IMR-90 (cell line): Measurements from ENCODE around the gene ERV3-1. TPM values are rescaled to one million over a fixed set of nuclear protein-coding genes. Genes with fewer than 3 reads are reported as not detected.

Experiments
- ATAC-seq: fragments of 200-7000 bp; cut with Tn5 transposase; 2 replicates; pipeline ENCODE4 v1.9.1; 2020; ENCODE audit warnings: low read depth, mild to moderate bottlenecking, moderate library complexity
- BruUV-seq: library from RNA; stranded (reverse); fragments of 400-500 nt; replicated peaks from 2 replicates; lab custom pipeline; 2021; lab: Mats Ljungman, UMichigan
- CTCF ChIA-PET: fragments of 300-600 bp; formaldehyde crosslinking; extraction: SDS; loops from one replicate; lab custom pipeline; 2021; ENCODE audit warnings: antibody characterized with exemption; lab: Yijun Ruan, JAX
- POLR2A ChIA-PET: fragments of 300-600 bp; sonication (Branson Sonifier 250); formaldehyde crosslinking; loops from one replicate; lab custom pipeline; 2022; ENCODE audit warnings: antibody characterized with exemption; ENCODE audit not compliant: unreplicated experiment; lab: Charles Lee
- DNase-seq: peaks from one replicate; pipeline ENCODE4 v3.0.0; 2013
- H2AFZ ChIP-seq: replicated peaks from 2 replicates; pipeline ENCODE3; 2013; ENCODE audit warnings: low read length, mild to moderate bottlenecking; ENCODE audit not compliant: poor library complexity
- H2AK5ac ChIP-seq: 2 replicates; pipeline ENCODE4 v1.6.1; 2013; ENCODE audit warnings: low read depth, low read length, inconsistent platforms
- H2AK9ac ChIP-seq: replicated peaks from 2 replicates; pipeline ENCODE3; 2013; ENCODE audit warnings: mild to moderate bottlenecking, low read depth, low read length, moderate library complexity; ENCODE audit not compliant: poor library complexity
- H2BK120ac ChIP-seq: 2 replicates; pipeline ENCODE4 v1.6.1; 2013; ENCODE audit warnings: low read depth, low read length, inconsistent platforms
- H2BK15ac ChIP-seq: 3 replicates; pipeline ENCODE4 v1.6.1; 2013; ENCODE audit warnings: low read depth, low read length, inconsistent platforms
- H2BK20ac ChIP-seq: 2 replicates; pipeline ENCODE4 v1.6.1; 2013; ENCODE audit warnings: low read depth, mild to moderate bottlenecking, inconsistent platforms, low read length, moderate library complexity
- H2BK5ac ChIP-seq: 2 replicates; pipeline ENCODE4 v1.6.1; 2013; ENCODE audit warnings: mild to moderate bottlenecking, low read depth, low read length, inconsistent platforms; ENCODE audit not compliant: poor library complexity, severe bottlenecking
- H3K14ac ChIP-seq: replicated peaks from 2 replicates; pipeline ENCODE4 v1.6.1; 2013; ENCODE audit warnings: low read depth, low read length, inconsistent platforms
- H3K18ac ChIP-seq: 2 replicates; pipeline ENCODE4 v1.6.1; 2013; ENCODE audit warnings: low read depth, low read length, control low read depth
- H3K23ac ChIP-seq: 2 replicates; pipeline ENCODE4 v1.6.1; 2013; ENCODE audit warnings: low read depth, low read length, inconsistent platforms
- H3K27ac ChIP-seq: 2 replicates; pipeline ENCODE4 v1.5.1; 2013; ENCODE audit warnings: mild to moderate bottlenecking, control low read depth, low read length; ENCODE audit not compliant: insufficient read depth
- H3K27me3 ChIP-seq: 2 replicates; pipeline ENCODE4 v1.6.1; 2013; ENCODE audit warnings: low read length; ENCODE audit not compliant: control insufficient read depth, insufficient read depth
- H3K36me3 ChIP-seq: 2 replicates; pipeline ENCODE4 v1.6.1; 2013; ENCODE audit warnings: low read length, mixed read lengths; ENCODE audit not compliant: control insufficient read depth, insufficient read depth
- H3K4ac ChIP-seq: 2 replicates; pipeline ENCODE4 v1.6.1; 2013; ENCODE audit warnings: low read depth, low read length, inconsistent platforms
- H3K4me1 ChIP-seq: 2 replicates; pipeline ENCODE4 v1.6.1; 2013; ENCODE audit warnings: low read length, mixed read lengths; ENCODE audit not compliant: control insufficient read depth, insufficient read depth
- H3K4me2 ChIP-seq: 2 replicates; pipeline ENCODE4 v1.6.1; 2013; ENCODE audit warnings: low read depth, mild to moderate bottlenecking, control low read depth, low read length, moderate library complexity
- H3K4me3 ChIP-seq: 2 replicates; pipeline ENCODE4 v1.5.1; 2013; ENCODE audit warnings: low read depth, mild to moderate bottlenecking, control low read depth, low read length, moderate library complexity; ENCODE audit not compliant: insufficient read depth
- H3K56ac ChIP-seq: 2 replicates; pipeline ENCODE4 v1.6.1; 2013; ENCODE audit warnings: low read length, inconsistent platforms; ENCODE audit not compliant: insufficient read depth; ENCODE audit errors: extremely low read depth
- H3K79me1 ChIP-seq, 2 experiments: 2 replicates each; pipeline ENCODE4 v1.6.1; 2013; ENCODE audit warnings: low read length in 2 of 2, inconsistent platforms in 1 of 2, low read depth in 1 of 2
- H3K9ac ChIP-seq: 2 replicates; pipeline ENCODE4 v1.6.1; 2013; ENCODE audit warnings: low read depth, low read length, control low read depth
- H3K9me1 ChIP-seq: 2 replicates; pipeline ENCODE4 v1.6.1; 2013; ENCODE audit warnings: low read length, inconsistent platforms; ENCODE audit not compliant: insufficient read depth
- H3K9me3 ChIP-seq: 2 replicates; pipeline ENCODE4 v1.6.1; 2013; ENCODE audit warnings: low read length; ENCODE audit not compliant: control insufficient read depth, insufficient read depth
- H4K20me1 ChIP-seq: 2 replicates; pipeline ENCODE4 v1.6.1; 2013; ENCODE audit warnings: low read length, inconsistent platforms; ENCODE audit not compliant: insufficient read depth
- H4K5ac ChIP-seq: 2 replicates; pipeline ENCODE4 v1.6.1; 2013; ENCODE audit warnings: mild to moderate bottlenecking, low read depth, low read length, control low read depth
- H4K8ac ChIP-seq, 2 experiments: 2 replicates each; pipeline ENCODE4 v1.6.1; 2013; ENCODE audit warnings: low read depth in 2 of 2, low read length in 2 of 2, control low read depth in 1 of 2, inconsistent platforms in 1 of 2
- H4K91ac ChIP-seq: 2 replicates; pipeline ENCODE4 v1.6.1; 2013; ENCODE audit warnings: low read depth, low read length, inconsistent platforms; ENCODE audit not compliant: insufficient read depth
- BHLHE40 ChIP-seq: fragments of 150-350 bp; IDR thresholded peaks from 2 replicates; pipeline ENCODE4 v1.6.1; 2016; ENCODE audit warnings: mild to moderate bottlenecking, low read depth, low read length
- CEBPB ChIP-seq: IDR thresholded peaks from 2 replicates; pipeline ENCODE4 v1.6.1; 2012; ENCODE audit warnings: low read depth, low read length, improper control_type of control experiment
- CHD1 ChIP-seq: IDR thresholded peaks from 2 replicates; pipeline ENCODE4 v1.6.1; 2012; ENCODE audit warnings: low read depth, low read length, improper control_type of control experiment
- CTCF ChIP-seq: conservative IDR thresholded peaks from 2 replicates; pipeline ENCODE4 v1.5.1; 2012; ENCODE audit warnings: mild to moderate bottlenecking, low read depth, low read length, improper control_type of control experiment
- FOS ChIP-seq: fragments of 150-350 bp; IDR thresholded peaks from 2 replicates; pipeline ENCODE4 v1.6.1; 2016; ENCODE audit warnings: low read depth, low read length
- MAFK ChIP-seq: IDR thresholded peaks from 2 replicates; pipeline ENCODE4 v1.6.1; 2012; ENCODE audit warnings: low read depth, low read length, improper control_type of control experiment
- MAZ ChIP-seq: IDR thresholded peaks from 2 replicates; pipeline ENCODE4 v1.6.1; 2012; ENCODE audit warnings: low read depth, mild to moderate bottlenecking, low read length, improper control_type of control experiment, moderate library complexity, borderline replicate concordance
- MXI1 ChIP-seq: IDR thresholded peaks from 2 replicates; pipeline ENCODE4 v1.6.1; 2012; ENCODE audit warnings: low read depth, mild to moderate bottlenecking, low read length, moderate library complexity, borderline replicate concordance
- NFE2L2 ChIP-seq: fragments of 150-350 bp; IDR thresholded peaks from 2 replicates; pipeline ENCODE4 v1.6.1; 2016; ENCODE audit warnings: low read depth, mild to moderate bottlenecking, low read length
- POLR2A ChIP-seq: IDR thresholded peaks from 2 replicates; pipeline ENCODE4 v1.6.1; 2012; ENCODE audit warnings: mild to moderate bottlenecking, low read depth, low read length
- RAD21 ChIP-seq: IDR thresholded peaks from 2 replicates; pipeline ENCODE4 v1.6.1; 2012; ENCODE audit warnings: low read length, improper control_type of control experiment
- RCOR1 ChIP-seq: IDR thresholded peaks from 2 replicates; pipeline ENCODE4 v1.6.1; 2012; ENCODE audit warnings: mild to moderate bottlenecking, low read length, improper control_type of control experiment; ENCODE audit not compliant: insufficient replicate concordance
- RFX5 ChIP-seq: IDR thresholded peaks from 2 replicates; pipeline ENCODE4 v1.8.0; 2012; ENCODE audit warnings: low read depth, mild to moderate bottlenecking, low read length, moderate library complexity
- SMC3 ChIP-seq: fragments of 150-350 bp; IDR thresholded peaks from 2 replicates; pipeline ENCODE4 v1.6.1; 2016; ENCODE audit warnings: low read depth, mild to moderate bottlenecking, antibody characterized with exemption, low read length, moderate library complexity
- USF2 ChIP-seq: fragments of 150-350 bp; IDR thresholded peaks from 2 replicates; pipeline ENCODE4 v1.6.1; 2017; ENCODE audit warnings: mild to moderate bottlenecking, antibody characterized with exemption, low read length, low read depth
- whole genome bisulfite sequencing, 2 experiments: methylation state at CpG; one replicate each; pipeline versions ENCODE4 v1.1.5 to v1.1.7; 2013; ENCODE audit warnings: missing lambda C conversion rate in 2 of 2; ENCODE audit not compliant: insufficient read length in 1 of 2; ENCODE audit errors: extremely low coverage in 2 of 2; 5-methylcytosine and 5-hydroxymethylcytosine counted together
- dilution Hi-C: fragments of 300-500 bp; cut with HindIII; formaldehyde crosslinking; loops from one replicate; pipeline ENCODE4 v1.14.3; 2018; ENCODE audit warnings: low sequenced_read_pairs; ENCODE audit not compliant: unreplicated experiment
- in situ Hi-C: fragments of 300-500 bp; cut with MboI; formaldehyde crosslinking; loops from 3 replicates; pipeline ENCODE4 v1.14.3; 2019; ENCODE audit warnings: low sequenced_read_pairs, inconsistent platforms, mixed read lengths
- intact Hi-C: fragments of 100-400 bp; cut with micrococcal nuclease; formaldehyde crosslinking; loops from 2 replicates; pipeline ENCODE4 v1.10.0; 2022
- polyA plus RNA-seq, 3 experiments: library from polyadenylated mRNA; depleted of rRNA; stranded (reverse); fragments of >200 nt; gene quantifications; 2 replicates each; pipeline ENCODE4 v1.2.3, GENCODE V29; 2012; ENCODE audit warnings: low replicate concordance in 1 of 3
- total RNA-seq: library from RNA; depleted of rRNA; stranded (reverse); fragments of >200 nt; gene quantifications from 2 replicates; pipeline ENCODE4 v1.2.3, GENCODE V29; 2012
- TF ChIP-seq, protein P1 (sequence below): fragments of 150-350 bp; IDR thresholded peaks from 2 replicates; pipeline ENCODE4 v1.6.1; 2016; ENCODE audit warnings: low read depth, mild to moderate bottlenecking, low read length, moderate library complexity, borderline replicate concordance

Gene ERV3-1
- total and polyA plus RNA-seq, 2 of the 4 experiments (the other 2 are of a cell fraction): 7.0 to 11.8 TPM

GRCh38 chr7:64990216-64990615 is 16.3 kb downstream of the ERV3-1 start:
- H3K4ac ChIP-seq: no peak overlapping the region
- no peak overlapping the region for H3K14ac ChIP-seq
- ATAC-seq (no peak), DNase-seq (no peak)
- no peak overlapping the region for H3K9ac ChIP-seq
- H2BK120ac ChIP-seq: no peak overlapping the region
- H4K91ac ChIP-seq: no peak overlapping the region
- intact Hi-C loops: no loop called here
- H4K8ac ChIP-seq: no peak overlapping the region
- H4K5ac ChIP-seq: no peak overlapping the region
- peaks cover 17% of the 10 kb centered on the region for H3K36me3 ChIP-seq
- H3K27ac ChIP-seq: no peak overlapping the region
- no peak overlapping the region for H3K4me3 ChIP-seq
- in situ Hi-C loops: no loop called here
- dilution Hi-C loops: no loop called here
- H2BK15ac ChIP-seq: no peak overlapping the region
- no peak overlapping the region for H2BK20ac ChIP-seq
- no peak overlapping the region for H3K18ac ChIP-seq
- H3K4me1 ChIP-seq: no peaks in the 10 kb centered on the region
- H3K23ac ChIP-seq: no peak overlapping the region
- no peak overlapping the region for H2AK9ac ChIP-seq
- no peak overlapping the region for H2AFZ ChIP-seq
- no peaks in the 10 kb centered on the region for H3K27me3 ChIP-seq
- peaks cover 45% of the 10 kb centered on the region for H3K9me3 ChIP-seq
- BruUV-seq: no TSS peak
- no peaks in the 10 kb centered on the region for H3K9me1 ChIP-seq
- no peak overlapping the region for H3K4me2 ChIP-seq
- H2AK5ac ChIP-seq: no peak overlapping the region
- H3K56ac ChIP-seq: no peak overlapping the region
- TF ChIP-seq CHD1 (no peak), POLR2A (no peak), SMC3 (no peak), RAD21 (no peak), CEBPB (no peak), FOS (no peak), NFE2L2 (no peak), USF2 (no peak), MAZ (no peak), MXI1 (no peak), MAFK (no peak), CTCF (no peak), RCOR1 (no peak), BHLHE40 (no peak), RFX5 (no peak)
- TF ChIP-seq, protein P1, sequence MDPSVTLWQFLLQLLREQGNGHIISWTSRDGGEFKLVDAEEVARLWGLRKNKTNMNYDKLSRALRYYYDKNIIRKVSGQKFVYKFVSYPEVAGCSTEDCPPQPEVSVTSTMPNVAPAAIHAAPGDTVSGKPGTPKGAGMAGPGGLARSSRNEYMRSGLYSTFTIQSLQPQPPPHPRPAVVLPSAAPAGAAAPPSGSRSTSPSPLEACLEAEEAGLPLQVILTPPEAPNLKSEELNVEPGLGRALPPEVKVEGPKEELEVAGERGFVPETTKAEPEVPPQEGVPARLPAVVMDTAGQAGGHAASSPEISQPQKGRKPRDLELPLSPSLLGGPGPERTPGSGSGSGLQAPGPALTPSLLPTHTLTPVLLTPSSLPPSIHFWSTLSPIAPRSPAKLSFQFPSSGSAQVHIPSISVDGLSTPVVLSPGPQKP: no peak
- CTCF ChIA-PET: no interaction called here
- H4K20me1 ChIP-seq: no peaks in the 10 kb centered on the region
- H3K79me1 ChIP-seq: no peaks in the 10 kb centered on the region
- no peak overlapping the region for H2BK5ac ChIP-seq
- 100% methylated on average over 2 of the region's 7 CpGs; no CpG with 5 or more reads in 1 of the 2 experiments for WGBS, 2 experiments
- POLR2A ChIA-PET: no interaction called here
